H9 (cell line): ENCODE results near the gene STX2. TPM values are rescaled to one million over a fixed set of nuclear protein-coding genes. Genes with fewer than 3 reads are reported as not detected.

ENCODE experiments used
- DNase-seq: peaks from one replicate; pipeline ENCODE4 v3.0.0-alpha.2; 2017
- H2AFZ ChIP-seq: one replicate; pipeline ENCODE4 v1.6.1; 2013; ENCODE audit warnings: mild to moderate bottlenecking, low read length, control low read depth, moderate library complexity
- H2AK5ac ChIP-seq: 2 replicates; pipeline ENCODE4 v1.6.1; 2013; ENCODE audit warnings: low read length, control low read depth, mixed read lengths; ENCODE audit not compliant: insufficient read length
- H2BK120ac ChIP-seq: one replicate; pipeline ENCODE4 v1.6.1; 2013; ENCODE audit warnings: low read depth, mild to moderate bottlenecking, low read length, control low read depth, inconsistent platforms; ENCODE audit not compliant: poor library complexity, severe bottlenecking
- H2BK12ac ChIP-seq: 2 replicates; pipeline ENCODE4 v1.6.1; 2013; ENCODE audit warnings: low read length, control low read depth, mixed read lengths, low read depth; ENCODE audit not compliant: insufficient read length
- H2BK15ac ChIP-seq: 2 replicates; pipeline ENCODE4 v1.6.1; 2013; ENCODE audit warnings: low read depth, low read length, control low read depth
- H2BK20ac ChIP-seq: one replicate; pipeline ENCODE4 v1.6.1; 2013; ENCODE audit warnings: low read depth, mild to moderate bottlenecking, low read length, control low read depth, inconsistent platforms; ENCODE audit not compliant: poor library complexity, severe bottlenecking
- H2BK5ac ChIP-seq: 2 replicates; pipeline ENCODE4 v1.6.1; 2013; ENCODE audit warnings: low read length, control low read depth, mixed read lengths; ENCODE audit not compliant: insufficient read length
- H3K14ac ChIP-seq: 2 replicates; pipeline ENCODE4 v1.6.1; 2013; ENCODE audit warnings: low read length, control low read depth; ENCODE audit not compliant: insufficient read depth
- H3K18ac ChIP-seq: 2 replicates; pipeline ENCODE4 v1.6.1; 2013; ENCODE audit warnings: low read depth, mild to moderate bottlenecking, mixed read lengths, low read length, control low read depth; ENCODE audit not compliant: insufficient read length
- H3K23ac ChIP-seq: 2 replicates; pipeline ENCODE4 v1.6.1; 2013; ENCODE audit warnings: low read length, control low read depth, mixed read lengths, low read depth; ENCODE audit not compliant: insufficient read length
- H3K23me2 ChIP-seq: 2 replicates; pipeline ENCODE4 v1.6.1; 2013; ENCODE audit warnings: low read depth, mild to moderate bottlenecking, mixed read lengths, low read length, control low read depth; ENCODE audit not compliant: insufficient read length, poor library complexity, severe bottlenecking
- H3K27ac ChIP-seq: 2 replicates; pipeline ENCODE4 v1.5.1; 2013; ENCODE audit warnings: low read length, control low read depth, mixed read lengths, low read depth; ENCODE audit not compliant: insufficient read length
- H3K27me3 ChIP-seq: 2 replicates; pipeline ENCODE4 v1.6.1; 2013; ENCODE audit warnings: low read length, control low read depth, inconsistent platforms; ENCODE audit not compliant: insufficient read depth
- H3K4ac ChIP-seq: 2 replicates; pipeline ENCODE4 v1.6.1; 2013; ENCODE audit warnings: low read depth, mild to moderate bottlenecking, control low read depth, inconsistent platforms, low read length, moderate library complexity
- H3K4me1 ChIP-seq: 2 replicates; pipeline ENCODE4 v1.6.1; 2013; ENCODE audit warnings: low read length, control low read depth, inconsistent platforms; ENCODE audit not compliant: insufficient read depth
- H3K4me2 ChIP-seq: 2 replicates; pipeline ENCODE4 v1.6.1; 2013; ENCODE audit warnings: low read length, control low read depth, mixed read lengths; ENCODE audit not compliant: insufficient read length, insufficient read depth
- H3K56ac ChIP-seq: 2 replicates; pipeline ENCODE4 v1.6.1; 2013; ENCODE audit warnings: low read depth, mild to moderate bottlenecking, mixed read lengths, low read length, control low read depth; ENCODE audit not compliant: insufficient read length
- H3K79me1 ChIP-seq: 2 replicates; pipeline ENCODE4 v1.6.1; 2013; ENCODE audit warnings: low read depth, mild to moderate bottlenecking, moderate library complexity, low read length, control low read depth, inconsistent platforms; ENCODE audit not compliant: insufficient read depth, poor library complexity, severe bottlenecking
- H3K79me2 ChIP-seq: 2 replicates; pipeline ENCODE4 v1.6.1; 2013; ENCODE audit warnings: low read length, control low read depth, inconsistent platforms; ENCODE audit not compliant: insufficient read depth
- H3K9ac ChIP-seq: 2 replicates; pipeline ENCODE4 v1.6.1; 2013; ENCODE audit warnings: low read length, control low read depth, mixed read lengths; ENCODE audit not compliant: insufficient read length; ENCODE audit errors: extremely low read depth
- H3K9me3 ChIP-seq: one replicate; pipeline ENCODE4 v1.6.1; 2013; ENCODE audit warnings: low read depth, low read length, inconsistent platforms; ENCODE audit not compliant: control insufficient read depth
- H3T11ph ChIP-seq: one replicate; pipeline ENCODE4 v1.6.1; 2013; ENCODE audit warnings: mild to moderate bottlenecking, low read length, control low read depth, inconsistent platforms
- H4K20me1 ChIP-seq: one replicate; pipeline ENCODE4 v1.6.1; 2013; ENCODE audit not compliant: control insufficient read depth, insufficient read length, insufficient read depth
- H4K5ac ChIP-seq: 2 replicates; pipeline ENCODE4 v1.6.1; 2013; ENCODE audit warnings: low read depth, mild to moderate bottlenecking, mixed read lengths, low read length, control low read depth; ENCODE audit not compliant: insufficient read length
- H4K8ac ChIP-seq: replicated peaks from 2 replicates; pipeline ENCODE4 v1.6.1; 2013; ENCODE audit warnings: low read length, control low read depth, mixed read lengths, low read depth; ENCODE audit not compliant: insufficient read length
- H4K91ac ChIP-seq: 2 replicates; pipeline ENCODE4 v1.6.1; 2013; ENCODE audit warnings: low read depth, mild to moderate bottlenecking, moderate library complexity, mixed read lengths, low read length, control low read depth; ENCODE audit not compliant: insufficient read length
- H3K27ac Mint-ChIP-seq, 3 experiments: 2 replicates in 2 of 3; 3 replicates in 1 of 3; pipeline ENCODE4 v1.8.0; 2020 to 2021; ENCODE audit warnings: mixed read lengths in 3 of 3, mild to moderate bottlenecking in 1 of 3, moderate library complexity in 1 of 3
- H3K27me3 Mint-ChIP-seq: 2 replicates; pipeline ENCODE4 v1.8.0; 2021; ENCODE audit warnings: low read depth, mild to moderate bottlenecking, moderate library complexity, mixed read lengths
- H3K36me3 Mint-ChIP-seq, 3 experiments: 2 replicates in 2 of 3; 3 replicates in 1 of 3; pipeline ENCODE4 v1.8.0; 2020 to 2021; ENCODE audit warnings: low read depth in 3 of 3, mixed read lengths in 3 of 3; ENCODE audit not compliant: insufficient read depth in 1 of 3
- H3K4me1 Mint-ChIP-seq, 2 experiments: 2 replicates each; pipeline ENCODE4 v1.8.0; 2020; ENCODE audit warnings: mixed read lengths in 2 of 2
- H3K4me3 Mint-ChIP-seq, 2 experiments: 2 replicates in 1 of 2; 3 replicates in 1 of 2; pipeline ENCODE4 v1.8.0; 2020 to 2021; ENCODE audit warnings: mild to moderate bottlenecking in 2 of 2, mixed read lengths in 2 of 2, moderate library complexity in 1 of 2
- H3K9me3 Mint-ChIP-seq, 2 experiments: 2 replicates in 1 of 2; 3 replicates in 1 of 2; pipeline ENCODE4 v1.8.0; 2020; ENCODE audit warnings: mild to moderate bottlenecking in 2 of 2, mixed read lengths in 2 of 2, moderate library complexity in 1 of 2
- WGBS: extraction: QIAGEN DNeasy Blood & Tissue Kit; methylation state at CpG from one replicate; pipeline ENCODE4 v1.1.7; 2013; ENCODE audit warnings: missing lambda C conversion rate, low lambda C conversion rate, mixed read lengths; ENCODE audit not compliant: insufficient read length; ENCODE audit errors: extremely low coverage; 5-methylcytosine and 5-hydroxymethylcytosine counted together
- total RNA-seq: library from RNA; stranded (reverse); gene quantifications from 2 replicates; pipeline ENCODE4 v1.2.1, GENCODE V29; 2021
- TF ChIP-seq, protein P1 (sequence below): fragments of 200-600 bp; sonication (generic); conservative IDR thresholded peaks from 3 replicates; pipeline ENCODE4 v1.8.0; 2021; ENCODE audit warnings: antibody characterized with exemption, mild to moderate bottlenecking

STX2 gene
- total RNA-seq, 1 experiment from 2014 or later: 19.4 TPM

DNA sequence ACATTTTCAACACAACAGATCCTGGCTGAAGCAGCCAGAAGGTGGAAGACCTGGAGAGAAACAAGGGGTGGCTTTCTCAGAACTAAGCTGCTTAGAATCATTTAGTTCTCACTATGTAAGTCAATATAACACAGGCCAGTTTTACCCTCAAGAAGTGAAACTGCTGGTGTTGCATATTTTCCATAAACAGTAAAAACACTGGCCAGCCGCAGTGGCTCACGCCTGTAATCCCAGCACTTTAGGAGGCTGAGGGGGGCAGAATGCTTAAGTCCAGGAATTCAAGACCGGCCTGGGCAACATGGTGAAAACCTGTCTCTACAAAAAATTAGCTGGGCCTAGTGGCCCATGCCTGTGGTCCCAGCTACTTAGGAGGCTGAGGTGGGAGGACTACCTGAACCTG is 11.6 kb downstream of the STX2 start:
- H3K9me3 ChIP-seq: no peaks in the 10 kb centered on the region
- no peak overlapping the region for H3K4me2 ChIP-seq
- Mint-ChIP-seq H3K36me3 (peaks cover 11 to 29% (median 12%) of the 10 kb centered on the region in 3 experiments), H3K4me1 (peaks cover 24 to 35% of the 10 kb centered on the region in 2 experiments), H3K27me3 (no peaks in the 10 kb centered on the region), H3K9me3 (peaks cover 0 to 5% of the 10 kb centered on the region in 2 experiments; a peak in 1 of 5 replicates), H3K27ac (peak overlapping the region in 1 of 3 experiments; percentile 10; a peak in 1 of 7 replicates), H3K4me3 (no peak overlapping the region)
- H3T11ph ChIP-seq: no peak overlapping the region
- no peak overlapping the region for H4K91ac ChIP-seq
- no peak overlapping the region for H3K56ac ChIP-seq
- no peak overlapping the region for H3K14ac ChIP-seq
- TF ChIP-seq, protein P1, sequence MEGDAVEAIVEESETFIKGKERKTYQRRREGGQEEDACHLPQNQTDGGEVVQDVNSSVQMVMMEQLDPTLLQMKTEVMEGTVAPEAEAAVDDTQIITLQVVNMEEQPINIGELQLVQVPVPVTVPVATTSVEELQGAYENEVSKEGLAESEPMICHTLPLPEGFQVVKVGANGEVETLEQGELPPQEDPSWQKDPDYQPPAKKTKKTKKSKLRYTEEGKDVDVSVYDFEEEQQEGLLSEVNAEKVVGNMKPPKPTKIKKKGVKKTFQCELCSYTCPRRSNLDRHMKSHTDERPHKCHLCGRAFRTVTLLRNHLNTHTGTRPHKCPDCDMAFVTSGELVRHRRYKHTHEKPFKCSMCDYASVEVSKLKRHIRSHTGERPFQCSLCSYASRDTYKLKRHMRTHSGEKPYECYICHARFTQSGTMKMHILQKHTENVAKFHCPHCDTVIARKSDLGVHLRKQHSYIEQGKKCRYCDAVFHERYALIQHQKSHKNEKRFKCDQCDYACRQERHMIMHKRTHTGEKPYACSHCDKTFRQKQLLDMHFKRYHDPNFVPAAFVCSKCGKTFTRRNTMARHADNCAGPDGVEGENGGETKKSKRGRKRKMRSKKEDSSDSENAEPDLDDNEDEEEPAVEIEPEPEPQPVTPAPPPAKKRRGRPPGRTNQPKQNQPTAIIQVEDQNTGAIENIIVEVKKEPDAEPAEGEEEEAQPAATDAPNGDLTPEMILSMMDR: no peak
- no peak overlapping the region for H2BK120ac ChIP-seq
- no peaks in the 10 kb centered on the region for H3K27me3 ChIP-seq
- H4K5ac ChIP-seq: no peak overlapping the region
- no peak overlapping the region for H3K18ac ChIP-seq
- no peak overlapping the region for H3K9ac ChIP-seq
- no peak overlapping the region for H3K4ac ChIP-seq
- no peak overlapping the region for H3K23ac ChIP-seq
- H3K27ac ChIP-seq: no peak overlapping the region
- no peaks in the 10 kb centered on the region for H3K23me2 ChIP-seq
- DNase-seq: peak; percentile 10
- no peak overlapping the region for H2AFZ ChIP-seq
- no peak overlapping the region for H2BK20ac ChIP-seq
- no peak overlapping the region for H2BK5ac ChIP-seq
- H2AK5ac ChIP-seq: no peak overlapping the region
- H3K79me1 ChIP-seq: peaks cover 3% of the 10 kb centered on the region
- H2BK12ac ChIP-seq: no peak overlapping the region
- WGBS: no CpG with 5 or more reads among the region's 3 CpGs
- peaks cover 6% of the 10 kb centered on the region; the same call in 1 of the 2 replicates for H3K4me1 ChIP-seq
- no peak overlapping the region for H4K8ac ChIP-seq
- H4K20me1 ChIP-seq: no peaks in the 10 kb centered on the region
- H2BK15ac ChIP-seq: no peak overlapping the region
- H3K79me2 ChIP-seq: peaks cover 5% of the 10 kb centered on the region; the same call in 1 of the 2 replicates
